ENCODE results near the gene GALNT10.
A peak's percentile ranks its signal among the peaks of the same experiment; 100 is the strongest.
"Not testable (repeated sequence)": the region's sequence is repeated elsewhere in the genome, so short reads cannot be mapped to it uniquely, and the experiment has no call there.

GALNT10 gene, protein sequence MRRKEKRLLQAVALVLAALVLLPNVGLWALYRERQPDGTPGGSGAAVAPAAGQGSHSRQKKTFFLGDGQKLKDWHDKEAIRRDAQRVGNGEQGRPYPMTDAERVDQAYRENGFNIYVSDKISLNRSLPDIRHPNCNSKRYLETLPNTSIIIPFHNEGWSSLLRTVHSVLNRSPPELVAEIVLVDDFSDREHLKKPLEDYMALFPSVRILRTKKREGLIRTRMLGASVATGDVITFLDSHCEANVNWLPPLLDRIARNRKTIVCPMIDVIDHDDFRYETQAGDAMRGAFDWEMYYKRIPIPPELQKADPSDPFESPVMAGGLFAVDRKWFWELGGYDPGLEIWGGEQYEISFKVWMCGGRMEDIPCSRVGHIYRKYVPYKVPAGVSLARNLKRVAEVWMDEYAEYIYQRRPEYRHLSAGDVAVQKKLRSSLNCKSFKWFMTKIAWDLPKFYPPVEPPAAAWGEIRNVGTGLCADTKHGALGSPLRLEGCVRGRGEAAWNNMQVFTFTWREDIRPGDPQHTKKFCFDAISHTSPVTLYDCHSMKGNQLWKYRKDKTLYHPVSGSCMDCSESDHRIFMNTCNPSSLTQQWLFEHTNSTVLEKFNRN

GRCh38 chr5:154190595-154191304, at the start of gene GALNT10:
Gene GALNT10 (plus strand): TSS chr5:154190733. CDS start chr5:154190867, 134 bp downstream.
- Mint-ChIP-seq H3K4me1 (peaks cover 51% of the 10 kb centered on the region), H3K27ac (peak within 1 kb of the TSS; percentile 93), H3K4me3 (peak within 1 kb of the TSS; percentile 97), H3K9me3 (no peaks in the 10 kb centered on the region), H3K36me3 (no peaks in the 10 kb centered on the region), H3K27me3 (no peaks in the 10 kb centered on the region)
- ATAC-seq: peak; percentile 83

DNA sequence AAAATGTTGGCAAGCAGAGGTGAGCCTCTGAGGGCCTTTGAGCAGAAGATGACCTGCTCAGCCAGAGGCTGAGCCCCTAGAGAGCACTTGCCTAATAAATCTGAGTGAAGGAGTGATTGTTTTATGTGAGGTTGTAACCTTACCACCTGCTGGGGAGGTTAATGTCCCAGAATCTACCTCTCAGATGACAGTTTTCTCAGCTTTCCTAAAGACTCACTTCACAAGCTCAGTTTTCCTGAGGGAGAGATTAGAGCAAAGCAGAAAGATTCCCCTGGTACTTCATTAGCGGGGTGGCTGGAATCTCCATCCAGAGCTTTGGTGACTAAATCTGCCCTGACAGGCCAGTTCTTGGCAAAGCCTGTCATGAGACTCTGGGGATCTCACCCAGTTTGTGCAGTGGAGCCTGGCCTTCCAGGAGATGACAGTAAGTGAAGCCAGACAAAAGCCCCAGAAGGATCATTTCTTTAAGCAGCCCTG, 48.8 kb upstream of the GALNT10 start:
- no peaks in the 10 kb centered on the region for H3K4me1 Mint-ChIP-seq
- H3K36me3 Mint-ChIP-seq: no peaks in the 10 kb centered on the region
- peaks cover 21% of the 10 kb centered on the region for H3K27me3 Mint-ChIP-seq
- ATAC-seq: no peak
- H3K9me3 Mint-ChIP-seq: no peaks in the 10 kb centered on the region
- H3K4me3 Mint-ChIP-seq: no peak overlapping the region
- H3K27ac Mint-ChIP-seq: no peak overlapping the region

- H3K27me3 Mint-ChIP-seq: peaks cover 32% of the 10 kb centered on the region
- no peaks in the 10 kb centered on the region for H3K36me3 Mint-ChIP-seq
- H3K4me1 Mint-ChIP-seq: no peaks in the 10 kb centered on the region
- no peak overlapping the region for H3K27ac Mint-ChIP-seq
- H3K9me3 Mint-ChIP-seq: no peaks in the 10 kb centered on the region
- ATAC-seq: no peak
- H3K4me3 Mint-ChIP-seq: no peak overlapping the region
These were observed 47.3 kb upstream of the GALNT10 start for GRCh38 chr5:154143211-154143641.

DNA sequence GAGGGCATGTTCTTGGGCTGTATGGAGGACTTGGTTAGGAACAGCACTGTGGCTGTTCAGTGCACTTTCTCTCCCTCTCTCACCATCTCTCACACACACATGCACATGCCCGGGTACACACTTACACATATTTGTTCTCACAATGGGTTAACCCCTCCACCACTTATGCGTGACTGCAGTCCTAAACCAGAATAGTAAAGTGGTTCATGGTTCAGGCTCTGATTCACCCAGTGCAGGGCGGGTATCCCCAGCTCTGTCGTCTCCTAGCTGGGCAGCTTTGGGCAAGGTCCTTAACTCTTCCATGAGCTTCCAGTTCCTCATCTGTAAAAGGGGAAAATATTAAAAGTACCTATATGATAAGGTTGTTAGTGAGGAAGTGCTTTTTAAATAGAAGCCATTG, 45.3 kb upstream of the GALNT10 start:
- Mint-ChIP-seq H3K27ac (no peak overlapping the region), H3K27me3 (peaks cover 32% of the 10 kb centered on the region), H3K9me3 (no peaks in the 10 kb centered on the region), H3K4me1 (no peaks in the 10 kb centered on the region), H3K36me3 (no peaks in the 10 kb centered on the region), H3K4me3 (no peak overlapping the region)
- no peak for ATAC-seq

DNA sequence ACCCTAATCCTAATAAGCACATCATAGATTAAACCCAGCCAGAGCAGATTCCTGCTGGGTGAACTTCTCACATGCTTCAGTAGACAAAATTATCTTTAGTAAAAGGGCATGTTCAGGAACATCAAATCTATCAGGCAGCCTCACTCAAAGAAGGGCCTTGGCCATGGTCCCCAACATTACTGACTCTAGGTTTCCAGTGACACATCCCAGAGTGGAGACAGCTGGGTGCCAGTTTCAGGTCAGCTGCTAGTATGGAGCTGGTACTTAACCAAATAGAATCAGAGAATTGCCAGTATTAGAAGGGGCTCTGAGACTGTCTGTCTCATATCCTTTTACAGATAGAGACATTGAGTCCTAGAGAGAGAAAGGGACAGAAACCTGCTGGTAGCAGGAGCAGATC, 44.1 kb upstream of the GALNT10 start:
- H3K36me3 Mint-ChIP-seq: no peaks in the 10 kb centered on the region
- H3K27me3 Mint-ChIP-seq: peaks cover 34% of the 10 kb centered on the region
- no peak for ATAC-seq
- H3K9me3 Mint-ChIP-seq: no peaks in the 10 kb centered on the region
- no peaks in the 10 kb centered on the region for H3K4me1 Mint-ChIP-seq
- no peak overlapping the region for H3K27ac Mint-ChIP-seq
- no peak overlapping the region for H3K4me3 Mint-ChIP-seq

DNA sequence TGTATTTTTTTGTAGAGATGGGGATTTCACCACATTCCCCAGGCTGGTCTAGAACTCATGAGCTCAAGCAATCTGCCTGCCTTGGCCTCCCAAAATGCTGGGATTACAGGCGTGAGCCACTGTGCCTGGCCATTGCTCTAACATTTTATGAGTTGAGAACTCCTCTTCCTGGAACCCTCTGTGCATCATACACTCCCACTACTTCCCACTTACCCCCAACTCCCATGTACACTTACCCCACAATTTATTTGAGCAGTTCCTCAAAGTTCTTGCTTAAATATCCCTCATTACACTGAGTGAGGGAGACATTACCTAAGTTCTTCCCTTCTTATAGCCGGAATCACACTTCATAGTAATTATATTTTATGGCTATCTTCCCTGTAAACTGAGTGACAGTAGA, 42.9 kb upstream of the GALNT10 start:
- no peaks in the 10 kb centered on the region for H3K9me3 Mint-ChIP-seq
- H3K36me3 Mint-ChIP-seq: no peaks in the 10 kb centered on the region
- H3K27ac Mint-ChIP-seq: no peak overlapping the region
- peaks cover 47% of the 10 kb centered on the region for H3K27me3 Mint-ChIP-seq
- H3K4me3 Mint-ChIP-seq: no peak overlapping the region
- no peak for ATAC-seq
- no peaks in the 10 kb centered on the region for H3K4me1 Mint-ChIP-seq

- not testable (repeated sequence) for H3K4me3 Mint-ChIP-seq, ATAC-seq, H3K27ac Mint-ChIP-seq, H3K36me3 Mint-ChIP-seq, H3K4me1 Mint-ChIP-seq, H3K9me3 Mint-ChIP-seq
- peaks cover 46% of the 10 kb centered on the region for H3K27me3 Mint-ChIP-seq
These were observed 40.1 kb upstream of the GALNT10 start for GRCh38 chr5:154150471-154150870.

GRCh38 chr5:154157483-154158378, 32.8 kb upstream of the GALNT10 start:
- Mint-ChIP-seq H3K4me3 (no peak overlapping the region), H3K9me3 (no peaks in the 10 kb centered on the region), H3K27ac (no peak overlapping the region), H3K36me3 (no peaks in the 10 kb centered on the region), H3K27me3 (peaks cover 27% of the 10 kb centered on the region), H3K4me1 (no peaks in the 10 kb centered on the region)
- no peak for ATAC-seq

- peaks cover 26% of the 10 kb centered on the region for H3K27me3 Mint-ChIP-seq
- H3K27ac Mint-ChIP-seq: no peak overlapping the region
- no peaks in the 10 kb centered on the region for H3K4me1 Mint-ChIP-seq
- H3K4me3 Mint-ChIP-seq: no peak overlapping the region
- ATAC-seq: no peak
- H3K36me3 Mint-ChIP-seq: no peaks in the 10 kb centered on the region
- no peaks in the 10 kb centered on the region for H3K9me3 Mint-ChIP-seq
These were observed 32.2 kb upstream of the GALNT10 start for GRCh38 chr5:154158379-154158737.

GRCh38 chr5:154159343-154159742, 31.2 kb upstream of the GALNT10 start:
- no peaks in the 10 kb centered on the region for H3K36me3 Mint-ChIP-seq
- no peak overlapping the region for H3K4me3 Mint-ChIP-seq
- no peaks in the 10 kb centered on the region for H3K9me3 Mint-ChIP-seq
- no peaks in the 10 kb centered on the region for H3K4me1 Mint-ChIP-seq
- H3K27ac Mint-ChIP-seq: no peak overlapping the region
- H3K27me3 Mint-ChIP-seq: peaks cover 32% of the 10 kb centered on the region
- ATAC-seq: no peak

DNA sequence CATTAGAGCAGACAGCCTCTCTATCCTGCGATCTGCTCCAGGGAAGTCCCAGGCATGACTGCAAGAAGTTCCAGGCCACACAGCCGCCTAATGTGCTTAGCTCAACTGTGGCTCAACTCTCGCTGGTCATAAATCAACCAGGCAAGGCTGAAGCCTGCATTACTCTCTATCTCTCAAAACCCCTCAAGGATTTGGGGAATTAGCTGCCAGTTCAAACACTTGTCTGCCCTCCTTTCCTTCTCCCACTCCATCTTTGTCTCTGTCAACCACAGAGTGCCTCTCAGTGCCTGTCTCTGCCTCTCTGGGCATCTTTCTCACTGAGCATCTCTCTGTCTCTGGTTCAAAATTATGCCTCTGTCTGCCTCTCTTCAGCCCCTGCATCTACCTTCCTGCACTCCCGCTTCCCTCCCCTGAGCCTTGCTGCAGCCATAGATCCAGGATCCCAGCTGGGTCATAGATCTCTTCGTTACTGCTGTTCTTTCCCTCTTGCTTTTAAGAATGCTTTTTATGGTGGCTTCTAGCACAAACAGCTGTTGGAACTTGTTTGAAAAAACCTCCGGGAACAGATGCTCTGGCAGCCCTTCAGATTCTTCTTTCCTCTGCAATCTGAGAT, 27.9 kb upstream of the GALNT10 start:
- Mint-ChIP-seq H3K4me3 (no peak overlapping the region), H3K36me3 (no peaks in the 10 kb centered on the region), H3K9me3 (no peaks in the 10 kb centered on the region), H3K27ac (no peak overlapping the region), H3K4me1 (no peaks in the 10 kb centered on the region), H3K27me3 (peaks cover 42% of the 10 kb centered on the region)
- no peak for ATAC-seq

GRCh38 chr5:154163327-154164248, 26.9 kb upstream of the GALNT10 start:
- Mint-ChIP-seq H3K4me1 (no peaks in the 10 kb centered on the region), H3K27me3 (peaks cover 34% of the 10 kb centered on the region)

GRCh38 chr5:154164249-154164581, 26.3 kb upstream of the GALNT10 start:
- no peaks in the 10 kb centered on the region for H3K4me1 Mint-ChIP-seq
- H3K27me3 Mint-ChIP-seq: peaks cover 34% of the 10 kb centered on the region
- no peak overlapping the region for H3K27ac Mint-ChIP-seq
- no peaks in the 10 kb centered on the region for H3K36me3 Mint-ChIP-seq
- H3K9me3 Mint-ChIP-seq: no peaks in the 10 kb centered on the region
- no peak overlapping the region for H3K4me3 Mint-ChIP-seq
- ATAC-seq: no peak

More at GRCh38 chr5:154163327-154164248, 26.9 kb upstream of the GALNT10 start:
- Mint-ChIP-seq H3K4me3 (no peak overlapping the region), H3K27ac (no peak overlapping the region), H3K9me3 (no peaks in the 10 kb centered on the region), H3K36me3 (no peaks in the 10 kb centered on the region)
- no peak for ATAC-seq

GRCh38 chr5:154165886-154166285, 24.6 kb upstream of the GALNT10 start:
- Mint-ChIP-seq H3K27ac (no peak overlapping the region), H3K36me3 (no peaks in the 10 kb centered on the region), H3K4me3 (no peak overlapping the region), H3K9me3 (no peaks in the 10 kb centered on the region), H3K27me3 (peaks cover 34% of the 10 kb centered on the region), H3K4me1 (no peaks in the 10 kb centered on the region)
- ATAC-seq: no peak
